GM12878 (cell line): ENCODE measurements around the gene NDRG4. TPM values are rescaled to one million over a fixed set of nuclear protein-coding genes. Genes with fewer than 3 reads are reported as not detected.

ENCODE experiments used
- ATAC-seq: fragments of 200-7000 bp; cut with Tn5 transposase; 3 replicates; pipeline ENCODE4 v1.9.1; 2020; ENCODE audit warnings: mild to moderate bottlenecking, moderate library complexity
- BruUV-seq: library from RNA; stranded (reverse); fragments of 400-500 nt; replicated peaks from 2 replicates; lab custom pipeline; 2021; lab: Mats Ljungman, UMichigan
- CTCF ChIA-PET: fragments of 300-600 bp; sonication (Branson Sonifier 250); formaldehyde crosslinking; extraction: SDS; loops from one replicate; lab custom pipeline; 2021; ENCODE audit warnings: inconsistent platforms; lab: Yijun Ruan, JAX
- POLR2A ChIA-PET: fragments of 350-600 bp; formaldehyde crosslinking; extraction: SDS; loops from one replicate; lab custom pipeline; 2021; ENCODE audit warnings: inconsistent platforms; lab: Charles Lee
- RAD21 ChIA-PET: fragments of 300-600 bp; sonication (Branson Sonifier 250); formaldehyde crosslinking; loops from one replicate; lab custom pipeline; 2023; ENCODE audit warnings: antibody characterized with exemption; ENCODE audit not compliant: unreplicated experiment; lab: Charles Lee
- SMC1A ChIA-PET: fragments of 300-600 bp; sonication (Branson Sonifier 250); formaldehyde crosslinking; loops from one replicate; lab custom pipeline; 2023; ENCODE audit not compliant: unreplicated experiment, uncharacterized antibody; lab: Charles Lee
- DNase-seq: peaks from one replicate; pipeline ENCODE4 v3.0.0-alpha.2; 2011; ENCODE audit warnings: low read depth, low spot score
- FAIRE-seq: peaks from 3 replicates; lab custom pipeline; 2011; peaks lifted over from hg19 to GRCh38; lab: Jason Lieb, UNC
- H2AFZ ChIP-seq: 2 replicates; pipeline ENCODE4 v1.6.0; 2011; ENCODE audit warnings: low read depth, low read length, control low read depth; ENCODE audit not compliant: control insufficient read depth
- H3K27ac ChIP-seq: 2 replicates; pipeline ENCODE4 v1.5.1; 2011; ENCODE audit warnings: control low read depth; ENCODE audit not compliant: control insufficient read depth, insufficient read depth
- H3K27me3 ChIP-seq, 2 experiments: replicated peaks in 1 of 2; 2 replicates each; pipeline versions ENCODE4 v1.6.0 to v1.6.1; 2011; ENCODE audit warnings: low read length in 1 of 2; ENCODE audit not compliant: control insufficient read depth in 2 of 2, insufficient read depth in 2 of 2
- H3K36me3 ChIP-seq, 2 experiments: 2 replicates each; pipeline ENCODE4 v1.5.1; 2011; ENCODE audit warnings: low read length in 1 of 2; ENCODE audit not compliant: control insufficient read depth in 2 of 2, insufficient read depth in 2 of 2
- H3K4me1 ChIP-seq: 2 replicates; pipeline ENCODE4 v1.6.1; 2011; ENCODE audit warnings: mild to moderate bottlenecking, low read length, moderate library complexity, mixed read lengths; ENCODE audit not compliant: control insufficient read depth, insufficient read depth
- H3K4me2 ChIP-seq: 2 replicates; pipeline ENCODE4 v1.6.0; 2011; ENCODE audit warnings: control low read depth; ENCODE audit not compliant: control insufficient read depth, insufficient read depth
- H3K4me3 ChIP-seq: fragments of 200-600 bp; sonication (generic); 2 replicates; pipeline ENCODE4 v1.5.1; 2016
- H3K79me2 ChIP-seq: 2 replicates; pipeline ENCODE4 v1.6.0; 2011; ENCODE audit warnings: low read length; ENCODE audit not compliant: control insufficient read depth, insufficient read depth
- H3K9ac ChIP-seq: 2 replicates; pipeline ENCODE4 v1.8.0; 2011; ENCODE audit warnings: low read length, control low read depth, mixed read lengths; ENCODE audit not compliant: control insufficient read depth, insufficient read depth
- H3K9me3 ChIP-seq: replicated peaks from 3 replicates; pipeline ENCODE4 v1.5.1; 2011; ENCODE audit warnings: mild to moderate bottlenecking, low read length; ENCODE audit not compliant: control insufficient read depth, insufficient read depth
- H4K20me1 ChIP-seq: 2 replicates; pipeline ENCODE4 v1.6.0; 2011; ENCODE audit not compliant: control insufficient read depth, insufficient read depth
- BACH1 ChIP-seq: fragments of 450-650 bp; IDR thresholded peaks from 2 replicates; pipeline ENCODE4 v1.6.1; 2017; ENCODE audit warnings: mild to moderate bottlenecking, borderline replicate concordance
- CHD1 ChIP-seq: IDR thresholded peaks from 2 replicates; pipeline ENCODE4 v1.6.1; 2012; ENCODE audit warnings: low read depth, low read length, improper control_type of control experiment
- HCFC1 ChIP-seq: fragments of 150-350 bp; IDR thresholded peaks from 2 replicates; pipeline ENCODE4 v1.6.1; 2014; ENCODE audit warnings: low read length
- SMARCA5 ChIP-seq: fragments of 450-650 bp; IDR thresholded peaks from 2 replicates; pipeline ENCODE4 v1.6.1; 2017; ENCODE audit warnings: mild to moderate bottlenecking
- SREBF1 ChIP-seq: IDR thresholded peaks from 2 replicates; pipeline ENCODE4 v1.6.1; 2012; ENCODE audit warnings: mild to moderate bottlenecking, low read length
- TCF7 ChIP-seq: IDR thresholded peaks from 2 replicates; pipeline ENCODE4 v1.6.1; 2014; ENCODE audit warnings: antibody characterized with exemption, borderline replicate concordance
- ZZZ3 ChIP-seq: IDR thresholded peaks from 2 replicates; pipeline ENCODE4 v1.6.1; 2011; ENCODE audit warnings: low read depth; ENCODE audit not compliant: control insufficient read depth, insufficient read length
- WGBS: methylation state at CpG from one replicate; pipeline ENCODE4 v1.1.6; 2016; ENCODE audit warnings: low lambda C conversion rate; ENCODE audit not compliant: insufficient replicate concordance, insufficient coverage; ENCODE audit errors: missing lambda C conversion rate; 5-methylcytosine and 5-hydroxymethylcytosine counted together
- in situ Hi-C: fragments of 300-500 bp; cut with MboI; formaldehyde crosslinking; loops from 9 replicates; pipeline ENCODE4 v1.14.3; 2018; ENCODE audit warnings: mixed read lengths
- intact Hi-C: fragments of 100-400 bp; cut with micrococcal nuclease; formaldehyde crosslinking; loops from one replicate; pipeline ENCODE4 v1.14.2; 2022; ENCODE audit not compliant: unreplicated experiment
- polyA plus RNA-seq, 11 experiments: library from polyadenylated mRNA; depleted of rRNA in 4 of 11; unstranded in 6 of 11; stranded (reverse) in 5 of 11; fragments of >200 nt; fragmentation: Nextera tagmentation in 4 of 11; fragmentation: Illumina TruSeq in 1 of 11; extraction: Ambion mirVana in 4 of 11; extraction: Trizol in 1 of 11; gene quantifications; 1 replicate in 1 of 11; 2 replicates in 10 of 11; pipeline versions ENCODE4 v1.2.1 to v1.2.3, GENCODE V29; 2011 to 2016; ENCODE audit warnings: inconsistent platforms in 2 of 11, missing spikeins in 2 of 11, low read depth in 1 of 11
- total RNA-seq, 4 experiments: library from RNA; depleted of rRNA in 3 of 4; stranded (reverse); fragments of >200 nt in 3 of 4; fragmentation: Illumina TruSeq in 1 of 4; extraction: Trizol in 1 of 4; gene quantifications; 2 replicates each; pipeline versions ENCODE4 v1.2.1 to v1.2.3, GENCODE V29; 2013 to 2021
- TF ChIP-seq, protein P1 (sequence below): fragments of 450-650 bp; IDR thresholded peaks from 2 replicates; pipeline ENCODE4 v1.6.1; 2017; ENCODE audit warnings: mild to moderate bottlenecking, moderate library complexity
- TF ChIP-seq, protein P2 (sequence below): fragments of 450-650 bp; formaldehyde crosslinking; IDR thresholded peaks from 2 replicates; pipeline ENCODE4 v1.4.0; 2022; ENCODE audit warnings: mild to moderate bottlenecking, moderate library complexity
- TF ChIP-seq, protein P3 (sequence below): fragments of 450-650 bp; IDR thresholded peaks from 2 replicates; pipeline ENCODE4 v1.6.1; 2017; ENCODE audit warnings: mild to moderate bottlenecking, low read depth, inconsistent platforms; ENCODE audit not compliant: poor library complexity, severe bottlenecking

Gene NDRG4
- total and polyA plus RNA-seq, 10 of the 15 experiments (the other 5 are each of a cell fraction or from before 2014, with no cell fraction given) = 0.33 to 3.8 (median 2.5) TPM

DNA sequence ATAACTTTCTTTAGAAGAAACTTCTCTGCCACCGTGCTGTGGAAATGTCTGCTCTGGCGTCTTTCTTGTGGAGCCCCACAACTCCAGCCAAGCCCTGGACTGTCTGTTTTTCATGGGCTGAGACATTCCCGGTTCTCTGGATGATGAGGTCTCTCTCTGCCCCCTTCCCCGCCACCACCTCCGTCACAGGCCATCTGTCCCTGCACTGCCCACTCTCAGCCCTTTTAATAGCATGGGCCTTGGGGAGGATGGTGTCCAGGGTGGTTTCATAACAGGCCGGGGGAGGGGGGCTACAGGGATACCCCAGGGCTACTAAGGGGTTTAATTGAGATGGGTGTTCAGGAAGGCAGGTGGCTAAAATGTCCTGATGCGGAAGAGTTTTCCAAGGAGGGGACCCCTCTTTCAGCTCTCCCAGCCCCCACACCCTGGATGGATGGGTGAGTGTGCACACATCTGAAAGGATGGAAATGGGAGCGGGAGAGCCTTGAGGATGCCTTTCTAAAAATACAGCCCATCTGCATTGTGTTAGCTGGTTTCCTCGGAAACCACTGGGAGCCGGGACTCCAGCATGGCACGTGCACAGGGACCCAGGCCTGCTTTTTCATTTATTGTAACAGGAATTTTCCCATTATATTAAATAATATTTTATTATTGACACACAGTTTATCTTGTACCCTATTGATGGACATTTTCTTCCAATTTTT, 14.6 kb upstream of the NDRG4 start (continued):
- TF ChIP-seq, protein P1, sequence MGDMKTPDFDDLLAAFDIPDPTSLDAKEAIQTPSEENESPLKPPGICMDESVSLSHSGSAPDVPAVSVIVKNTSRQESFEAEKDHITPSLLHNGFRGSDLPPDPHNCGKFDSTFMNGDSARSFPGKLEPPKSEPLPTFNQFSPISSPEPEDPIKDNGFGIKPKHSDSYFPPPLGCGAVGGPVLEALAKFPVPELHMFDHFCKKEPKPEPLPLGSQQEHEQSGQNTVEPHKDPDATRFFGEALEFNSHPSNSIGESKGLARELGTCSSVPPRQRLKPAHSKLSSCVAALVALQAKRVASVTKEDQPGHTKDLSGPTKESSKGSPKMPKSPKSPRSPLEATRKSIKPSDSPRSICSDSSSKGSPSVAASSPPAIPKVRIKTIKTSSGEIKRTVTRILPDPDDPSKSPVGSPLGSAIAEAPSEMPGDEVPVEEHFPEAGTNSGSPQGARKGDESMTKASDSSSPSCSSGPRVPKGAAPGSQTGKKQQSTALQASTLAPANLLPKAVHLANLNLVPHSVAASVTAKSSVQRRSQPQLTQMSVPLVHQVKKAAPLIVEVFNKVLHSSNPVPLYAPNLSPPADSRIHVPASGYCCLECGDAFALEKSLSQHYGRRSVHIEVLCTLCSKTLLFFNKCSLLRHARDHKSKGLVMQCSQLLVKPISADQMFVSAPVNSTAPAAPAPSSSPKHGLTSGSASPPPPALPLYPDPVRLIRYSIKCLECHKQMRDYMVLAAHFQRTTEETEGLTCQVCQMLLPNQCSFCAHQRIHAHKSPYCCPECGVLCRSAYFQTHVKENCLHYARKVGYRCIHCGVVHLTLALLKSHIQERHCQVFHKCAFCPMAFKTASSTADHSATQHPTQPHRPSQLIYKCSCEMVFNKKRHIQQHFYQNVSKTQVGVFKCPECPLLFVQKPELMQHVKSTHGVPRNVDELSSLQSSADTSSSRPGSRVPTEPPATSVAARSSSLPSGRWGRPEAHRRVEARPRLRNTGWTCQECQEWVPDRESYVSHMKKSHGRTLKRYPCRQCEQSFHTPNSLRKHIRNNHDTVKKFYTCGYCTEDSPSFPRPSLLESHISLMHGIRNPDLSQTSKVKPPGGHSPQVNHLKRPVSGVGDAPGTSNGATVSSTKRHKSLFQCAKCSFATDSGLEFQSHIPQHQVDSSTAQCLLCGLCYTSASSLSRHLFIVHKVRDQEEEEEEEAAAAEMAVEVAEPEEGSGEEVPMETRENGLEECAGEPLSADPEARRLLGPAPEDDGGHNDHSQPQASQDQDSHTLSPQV = no peak
- TF ChIP-seq BACH1 = no peak
- TF ChIP-seq SMARCA5 = no peak

DNA sequence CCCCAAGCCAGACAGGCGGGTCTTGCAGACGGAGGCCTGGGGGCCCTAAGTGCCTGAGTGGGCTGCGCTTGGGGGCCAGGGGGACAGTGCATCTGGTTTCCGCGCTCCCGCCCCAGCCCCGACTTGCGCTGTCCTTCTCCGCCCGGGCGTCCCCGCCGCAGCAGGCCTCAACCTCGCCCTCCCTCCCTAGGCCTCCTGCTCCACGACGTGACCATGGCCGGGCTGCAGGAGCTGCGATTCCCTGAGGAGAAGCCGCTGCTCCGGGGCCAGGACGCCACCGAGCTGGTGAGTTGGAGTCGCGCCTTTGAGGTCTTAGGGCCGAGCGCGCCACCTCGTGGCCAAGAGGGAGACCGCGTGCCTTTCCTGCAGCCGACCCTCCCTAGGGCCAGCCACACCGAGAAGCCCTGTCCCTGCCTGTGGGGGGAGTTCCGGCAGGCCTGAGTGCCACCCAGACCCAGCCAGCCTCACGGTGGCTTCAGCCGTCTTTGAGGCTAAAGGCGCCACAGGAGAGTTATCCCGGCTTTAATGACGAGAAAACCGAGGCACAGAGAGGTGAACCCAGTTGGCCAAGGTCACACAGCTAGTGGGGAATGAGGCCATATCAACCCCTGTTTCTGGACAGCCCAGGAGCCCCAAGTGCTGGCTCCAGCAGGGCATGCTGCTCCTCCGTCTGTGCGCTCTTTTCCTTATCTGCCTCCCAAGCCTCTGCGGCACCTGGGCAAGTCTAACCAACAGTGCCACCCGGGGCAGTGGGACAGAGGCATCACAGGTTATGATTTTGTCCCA, 12.2 kb upstream of the NDRG4 start:
- WGBS = 25% methylated on average over 39 of the region's 43 CpGs
- Histone ChIP-seq H3K27ac (no peak overlapping the region), H3K4me2 (peak overlapping the region; percentile 22; the same call in 1 of the 2 replicates), H3K9me3 (no peaks in the 10 kb centered on the region), H4K20me1 (no peaks in the 10 kb centered on the region), H3K79me2 (no peaks in the 10 kb centered on the region), H3K4me1 (no peaks in the 10 kb centered on the region), H2AFZ (peak overlapping the region; percentile 55), H3K9ac (no peak overlapping the region), H3K36me3 (no peaks in the 10 kb centered on the region), H3K4me3 (no peak overlapping the region), H3K27me3 (no peaks in the 10 kb centered on the region; a peak in 1 of 4 replicates)
- peak; percentile 97 for ATAC-seq
- intact Hi-C loops = loop anchor here (1.0 to 5.0 kb wide), 3 partner anchors 151 to 590 kb away; no protein-coding TSS in a partner anchor
- ChIA-PET CTCF (interaction anchor here (0.6 to 12.5 kb wide), 18 partner anchors 9 to 465 kb away, joined by 3 to 209 read pairs (median 4); partner anchors contain the start of genes GINS3 and NDRG4), POLR2A (no interaction called here), RAD21 (interaction anchor here (1.0 to 4.5 kb wide), 11 partner anchors 10 to 268 kb away, joined by 3 to 91 read pairs (median 4); partner anchors contain the start of gene NDRG4), SMC1A (interaction anchor here (0.7 to 6.1 kb wide), 8 partner anchors 146 to 1978 kb away, joined by 3 to 84 read pairs (median 4); no protein-coding TSS in a partner anchor)
- peak; percentile 99 for FAIRE-seq
- in situ Hi-C loops = no loop called here
- no peak for DNase-seq
- no TSS peak for BruUV-seq
- no peak for TF ChIP-seq ZZZ3
- TF ChIP-seq, protein P2, sequence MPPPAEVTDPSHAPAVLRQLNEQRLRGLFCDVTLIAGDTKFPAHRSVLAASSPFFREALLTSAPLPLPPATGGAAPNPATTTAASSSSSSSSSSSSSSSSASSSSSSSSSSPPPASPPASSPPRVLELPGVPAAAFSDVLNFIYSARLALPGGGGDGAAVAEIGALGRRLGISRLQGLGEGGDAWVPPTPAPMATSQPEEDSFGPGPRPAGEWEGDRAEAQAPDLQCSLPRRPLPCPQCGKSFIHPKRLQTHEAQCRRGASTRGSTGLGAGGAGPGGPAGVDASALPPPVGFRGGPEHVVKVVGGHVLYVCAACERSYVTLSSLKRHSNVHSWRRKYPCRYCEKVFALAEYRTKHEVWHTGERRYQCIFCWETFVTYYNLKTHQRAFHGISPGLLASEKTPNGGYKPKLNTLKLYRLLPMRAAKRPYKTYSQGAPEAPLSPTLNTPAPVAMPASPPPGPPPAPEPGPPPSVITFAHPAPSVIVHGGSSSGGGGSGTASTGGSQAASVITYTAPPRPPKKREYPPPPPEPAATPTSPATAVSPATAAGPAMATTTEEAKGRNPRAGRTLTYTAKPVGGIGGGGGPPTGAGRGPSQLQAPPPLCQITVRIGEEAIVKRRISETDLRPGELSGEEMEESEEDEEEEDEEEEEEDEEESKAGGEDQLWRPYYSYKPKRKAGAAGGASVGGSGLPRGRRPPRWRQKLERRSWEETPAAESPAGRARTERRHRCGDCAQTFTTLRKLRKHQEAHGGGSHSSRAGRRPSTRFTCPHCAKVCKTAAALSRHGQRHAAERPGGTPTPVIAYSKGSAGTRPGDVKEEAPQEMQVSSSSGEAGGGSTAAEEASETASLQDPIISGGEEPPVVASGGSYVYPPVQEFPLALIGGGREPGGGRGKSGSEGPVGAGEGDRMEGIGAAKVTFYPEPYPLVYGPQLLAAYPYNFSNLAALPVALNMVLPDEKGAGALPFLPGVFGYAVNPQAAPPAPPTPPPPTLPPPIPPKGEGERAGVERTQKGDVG (CRISPR knock-in tag) = no peak
- no peak for TF ChIP-seq CHD1
- TF ChIP-seq HCFC1 = no peak
- no peak for TF ChIP-seq TCF7
- TF ChIP-seq, protein P3, sequence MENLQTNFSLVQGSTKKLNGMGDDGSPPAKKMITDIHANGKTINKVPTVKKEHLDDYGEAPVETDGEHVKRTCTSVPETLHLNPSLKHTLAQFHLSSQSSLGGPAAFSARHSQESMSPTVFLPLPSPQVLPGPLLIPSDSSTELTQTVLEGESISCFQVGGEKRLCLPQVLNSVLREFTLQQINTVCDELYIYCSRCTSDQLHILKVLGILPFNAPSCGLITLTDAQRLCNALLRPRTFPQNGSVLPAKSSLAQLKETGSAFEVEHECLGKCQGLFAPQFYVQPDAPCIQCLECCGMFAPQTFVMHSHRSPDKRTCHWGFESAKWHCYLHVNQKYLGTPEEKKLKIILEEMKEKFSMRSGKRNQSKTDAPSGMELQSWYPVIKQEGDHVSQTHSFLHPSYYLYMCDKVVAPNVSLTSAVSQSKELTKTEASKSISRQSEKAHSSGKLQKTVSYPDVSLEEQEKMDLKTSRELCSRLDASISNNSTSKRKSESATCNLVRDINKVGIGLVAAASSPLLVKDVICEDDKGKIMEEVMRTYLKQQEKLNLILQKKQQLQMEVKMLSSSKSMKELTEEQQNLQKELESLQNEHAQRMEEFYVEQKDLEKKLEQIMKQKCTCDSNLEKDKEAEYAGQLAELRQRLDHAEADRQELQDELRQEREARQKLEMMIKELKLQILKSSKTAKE = no peak
- TF ChIP-seq SREBF1 = no peak
